GM12875 (cell line): Measurements from ENCODE around the gene KAT2B.

Experiments
- H3K4me3 ChIP-seq: one replicate; pipeline ENCODE4 v1.5.1; 2011; ENCODE audit warnings: low read depth, low read length, control low read depth
- TF ChIP-seq, protein P1 (sequence below): IDR thresholded peaks from 2 replicates; pipeline ENCODE4 v1.5.1; 2011; ENCODE audit warnings: low read depth, mild to moderate bottlenecking, control low read depth, inconsistent platforms, low read length, moderate library complexity, borderline replicate concordance; ENCODE audit not compliant: insufficient read depth

The KAT2B gene

GRCh38 chr3:20154928-20155327, 114.7 kb downstream of the KAT2B start:
- TF ChIP-seq, protein P1, sequence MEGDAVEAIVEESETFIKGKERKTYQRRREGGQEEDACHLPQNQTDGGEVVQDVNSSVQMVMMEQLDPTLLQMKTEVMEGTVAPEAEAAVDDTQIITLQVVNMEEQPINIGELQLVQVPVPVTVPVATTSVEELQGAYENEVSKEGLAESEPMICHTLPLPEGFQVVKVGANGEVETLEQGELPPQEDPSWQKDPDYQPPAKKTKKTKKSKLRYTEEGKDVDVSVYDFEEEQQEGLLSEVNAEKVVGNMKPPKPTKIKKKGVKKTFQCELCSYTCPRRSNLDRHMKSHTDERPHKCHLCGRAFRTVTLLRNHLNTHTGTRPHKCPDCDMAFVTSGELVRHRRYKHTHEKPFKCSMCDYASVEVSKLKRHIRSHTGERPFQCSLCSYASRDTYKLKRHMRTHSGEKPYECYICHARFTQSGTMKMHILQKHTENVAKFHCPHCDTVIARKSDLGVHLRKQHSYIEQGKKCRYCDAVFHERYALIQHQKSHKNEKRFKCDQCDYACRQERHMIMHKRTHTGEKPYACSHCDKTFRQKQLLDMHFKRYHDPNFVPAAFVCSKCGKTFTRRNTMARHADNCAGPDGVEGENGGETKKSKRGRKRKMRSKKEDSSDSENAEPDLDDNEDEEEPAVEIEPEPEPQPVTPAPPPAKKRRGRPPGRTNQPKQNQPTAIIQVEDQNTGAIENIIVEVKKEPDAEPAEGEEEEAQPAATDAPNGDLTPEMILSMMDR: no peak
- H3K4me3 ChIP-seq: no peak overlapping the region

DNA sequence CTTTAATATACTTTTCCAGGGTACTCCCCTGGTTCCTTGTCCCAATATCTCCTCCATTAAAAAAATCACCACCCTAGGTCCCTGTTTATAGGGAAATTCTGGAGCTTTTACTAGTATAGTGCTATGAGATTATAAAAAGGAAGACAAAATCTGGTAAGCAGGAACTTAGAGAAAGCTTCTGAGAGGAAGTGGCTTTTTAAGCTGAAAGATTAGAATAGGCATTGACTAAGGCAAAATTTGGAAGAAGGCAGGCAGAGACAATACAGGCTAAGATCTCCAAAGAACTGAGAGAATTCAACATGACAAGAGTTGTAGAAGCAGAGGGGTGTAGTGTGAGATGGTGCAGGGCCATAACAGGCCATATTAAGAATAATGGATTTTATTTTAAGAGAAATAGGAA, 120.0 kb downstream of the KAT2B start:
- TF ChIP-seq, protein P1: no peak
- no peak overlapping the region for H3K4me3 ChIP-seq

DNA sequence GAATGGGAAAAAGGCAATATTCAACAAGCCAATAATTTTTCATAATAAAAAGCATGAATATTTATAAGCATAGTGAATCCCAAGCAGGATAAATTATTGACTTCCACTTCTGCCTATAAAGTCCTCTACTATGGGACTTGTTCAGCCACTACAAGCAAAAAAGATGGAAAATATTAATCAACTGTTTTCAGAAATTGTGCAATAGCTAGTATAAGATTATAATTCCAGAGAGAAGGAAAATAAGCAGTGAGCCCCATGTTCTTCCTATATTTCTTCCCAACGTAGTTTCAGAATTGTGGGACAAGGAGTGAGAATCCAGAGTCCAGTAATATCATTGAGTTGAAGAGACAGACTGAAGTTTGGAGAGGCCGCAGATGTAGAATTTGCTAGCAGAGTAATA, 121.5 kb downstream of the KAT2B start:
- no peak overlapping the region for H3K4me3 ChIP-seq
- TF ChIP-seq, protein P1: no peak

GRCh38 chr3:20173844-20174410, 133.7 kb downstream of the KAT2B start:
- H3K4me3 ChIP-seq: no peak overlapping the region
- TF ChIP-seq, protein P1: no peak

GRCh38 chr3:20181276-20181675, 141.0 kb downstream of the KAT2B start:
- TF ChIP-seq, protein P1: no peak
- no peak overlapping the region for H3K4me3 ChIP-seq

- TF ChIP-seq, protein P1: no peak
- no peak overlapping the region for H3K4me3 ChIP-seq
Measured at GRCh38 chr3:20182206-20182605, 142.0 kb downstream of the KAT2B start.

GRCh38 chr3:20185331-20185678, 145.1 kb downstream of the KAT2B start:
- H3K4me3 ChIP-seq: peak overlapping the region; percentile 72

More at GRCh38 chr3:20185331-20185678, 145.1 kb downstream of the KAT2B start:
- TF ChIP-seq, protein P1: no peak
